Neuronal stem cell (in vitro differentiated cells): Measurements from ENCODE around the gene MAGI1.

Experiments
- DNase-seq: peaks from one replicate; pipeline ENCODE4 v3.0.0-alpha.2; 2013; ENCODE audit warnings: low spot score
- H2AFZ ChIP-seq: one replicate; pipeline ENCODE4 v1.6.1; 2013; ENCODE audit warnings: mild to moderate bottlenecking, low read length, inconsistent platforms
- H2AK5ac ChIP-seq: 2 replicates; pipeline ENCODE4 v1.6.1; 2013; ENCODE audit warnings: low read depth, mild to moderate bottlenecking, inconsistent platforms, low read length, moderate library complexity, mixed read lengths
- H2BK120ac ChIP-seq: 2 replicates; pipeline ENCODE4 v1.6.1; 2013; ENCODE audit warnings: low read depth, mild to moderate bottlenecking, inconsistent platforms, low read length, moderate library complexity, mixed read lengths
- H2BK12ac ChIP-seq: one replicate; pipeline ENCODE4 v1.6.1; 2013; ENCODE audit warnings: low read length, inconsistent platforms
- H2BK15ac ChIP-seq: 2 replicates; pipeline ENCODE4 v1.6.1; 2013; ENCODE audit warnings: mild to moderate bottlenecking, low read length, inconsistent platforms, mixed read lengths
- H2BK5ac ChIP-seq: one replicate; pipeline ENCODE4 v1.6.1; 2013; ENCODE audit warnings: inconsistent platforms, mild to moderate bottlenecking, low read length, moderate library complexity
- H3K14ac ChIP-seq: one replicate; pipeline ENCODE4 v1.6.1; 2013; ENCODE audit warnings: low read length, inconsistent platforms
- H3K18ac ChIP-seq: 2 replicates; pipeline ENCODE4 v1.6.1; 2013; ENCODE audit warnings: low read length, inconsistent platforms
- H3K23ac ChIP-seq: 2 replicates; pipeline ENCODE4 v1.6.1; 2013; ENCODE audit warnings: low read depth, mild to moderate bottlenecking, mixed read lengths, low read length, inconsistent platforms; ENCODE audit not compliant: poor library complexity
- H3K27ac ChIP-seq: replicated peaks from 3 replicates; pipeline ENCODE4 v1.5.1; 2013; ENCODE audit warnings: low read length, inconsistent platforms
- H3K27me3 ChIP-seq, 3 experiments: 2 replicates each; pipeline ENCODE4 v1.6.1; 2013; ENCODE audit warnings: low read length in 3 of 3, mild to moderate bottlenecking in 2 of 3, inconsistent platforms in 1 of 3, low read depth in 1 of 3, mixed read lengths in 1 of 3, moderate library complexity in 1 of 3; ENCODE audit not compliant: control insufficient read depth in 3 of 3, insufficient read depth in 3 of 3
- H3K36me3 ChIP-seq, 2 donors: replicated peaks in 1 of 2; 2 replicates each; pipeline ENCODE4 v1.6.1; 2013; ENCODE audit warnings: low read length in 2 of 2; ENCODE audit not compliant: control insufficient read depth in 2 of 2, insufficient read depth in 2 of 2
- H3K4ac ChIP-seq: 2 replicates; pipeline ENCODE4 v1.6.1; 2013; ENCODE audit warnings: inconsistent platforms, mild to moderate bottlenecking, low read length, moderate library complexity
- H3K4me1 ChIP-seq, 2 donors: 1 replicate in 1 of 2; 2 replicates in 1 of 2; pipeline ENCODE4 v1.6.1; 2013; ENCODE audit warnings: low read length in 2 of 2, low read depth in 1 of 2; ENCODE audit not compliant: control insufficient read depth in 2 of 2, insufficient read depth in 1 of 2
- H3K4me2 ChIP-seq: one replicate; pipeline ENCODE4 v1.6.1; 2013; ENCODE audit warnings: mild to moderate bottlenecking, low read length, inconsistent platforms; ENCODE audit not compliant: insufficient read depth, poor library complexity, severe bottlenecking
- H3K4me3 ChIP-seq, 2 donors: 2 replicates each; pipeline ENCODE4 v1.5.1; 2013; ENCODE audit warnings: low read length in 2 of 2, mild to moderate bottlenecking in 2 of 2, inconsistent platforms in 1 of 2, moderate library complexity in 1 of 2
- H3K79me1 ChIP-seq: one replicate; pipeline ENCODE4 v1.6.1; 2013; ENCODE audit warnings: low read depth, mild to moderate bottlenecking, inconsistent platforms, low read length, moderate library complexity
- H3K9ac ChIP-seq: one replicate; pipeline ENCODE4 v1.6.1; 2013; ENCODE audit warnings: mild to moderate bottlenecking, low read depth, low read length, inconsistent platforms; ENCODE audit not compliant: poor library complexity
- H3K9me3 ChIP-seq, 2 donors: replicated peaks in 1 of 2; 2 replicates each; pipeline versions ENCODE3 to v1.6.1; 2013; ENCODE audit warnings: low read length in 2 of 2, mild to moderate bottlenecking in 2 of 2, inconsistent platforms in 1 of 2, low read depth in 1 of 2, mixed read lengths in 1 of 2, moderate library complexity in 1 of 2; ENCODE audit not compliant: control insufficient read depth in 2 of 2, insufficient read depth in 1 of 2
- H4K8ac ChIP-seq: one replicate; pipeline ENCODE4 v1.6.1; 2013; ENCODE audit warnings: low read depth, mild to moderate bottlenecking, inconsistent platforms, low read length, moderate library complexity
- H4K91ac ChIP-seq: one replicate; pipeline ENCODE4 v1.6.1; 2013; ENCODE audit warnings: low read length, low read depth, mild to moderate bottlenecking, inconsistent platforms; ENCODE audit not compliant: poor library complexity
- WGBS, 2 donors: extraction: QIAGEN DNeasy Blood & Tissue Kit; methylation state at CpG; one replicate each; pipeline ENCODE4 v1.1.7; 2013; ENCODE audit warnings: missing lambda C conversion rate in 2 of 2, mixed read lengths in 1 of 2; ENCODE audit not compliant: insufficient read length in 2 of 2, insufficient replicate concordance in 1 of 2; ENCODE audit errors: extremely low coverage in 2 of 2; 5-methylcytosine and 5-hydroxymethylcytosine counted together

Gene MAGI1

GRCh38 chr3:65603631-65604030 is 435.1 kb downstream of the MAGI1 start:
- H3K4me1 ChIP-seq, result peaks cover 8% of the 10 kb centered on the region in 2 donors
- no peak overlapping the region for H3K14ac ChIP-seq
- no peaks in the 10 kb centered on the region for H3K9me3 ChIP-seq
- no peak overlapping the region for H3K27ac ChIP-seq
- H2AK5ac ChIP-seq, result no peak overlapping the region
- no peak overlapping the region for H3K4me3 ChIP-seq
- H2BK12ac ChIP-seq, result no peak overlapping the region
- H4K8ac ChIP-seq, result no peak overlapping the region
- no peaks in the 10 kb centered on the region for H3K27me3 ChIP-seq
- DNase-seq, result no peak
- H3K4me2 ChIP-seq, result no peak overlapping the region
- H2AFZ ChIP-seq, result no peak overlapping the region
- H2BK15ac ChIP-seq, result no peak overlapping the region
- WGBS, 2 donors, result no CpG with 5 or more reads among the region's 4 CpGs
- H3K18ac ChIP-seq, result no peak overlapping the region
- no peak overlapping the region for H4K91ac ChIP-seq
- no peak overlapping the region for H3K4ac ChIP-seq
- no peak overlapping the region for H2BK120ac ChIP-seq
- no peaks in the 10 kb centered on the region for H3K79me1 ChIP-seq
- no peak overlapping the region for H3K9ac ChIP-seq
- no peak overlapping the region for H2BK5ac ChIP-seq
- no peaks in the 10 kb centered on the region for H3K36me3 ChIP-seq
- H3K23ac ChIP-seq, result no peak overlapping the region

- H2AK5ac ChIP-seq, result no peak overlapping the region
- H2BK120ac ChIP-seq, result no peak overlapping the region
- H2BK15ac ChIP-seq, result no peak overlapping the region
Measured at GRCh38 chr3:65600888-65601287, 437.8 kb downstream of the MAGI1 start.

GRCh38 chr3:65597952-65598413 is 440.7 kb downstream of the MAGI1 start:
- H2BK120ac ChIP-seq, result peak overlapping the region; percentile 47
- H2BK15ac ChIP-seq, result peak overlapping the region; percentile 30
- no peak overlapping the region for H4K91ac ChIP-seq
- no peaks in the 10 kb centered on the region for H3K27me3 ChIP-seq
- peak overlapping the region; percentile 99 for H3K27ac ChIP-seq
- peak overlapping the region; percentile 93 for H2AFZ ChIP-seq
- no peak overlapping the region for H2BK12ac ChIP-seq
- H3K4me3 ChIP-seq, result peak overlapping the region; percentile 57 to 78
- H3K14ac ChIP-seq, result no peak overlapping the region
- no peaks in the 10 kb centered on the region for H3K79me1 ChIP-seq
- H3K18ac ChIP-seq, result peak overlapping the region; percentile 95
- H3K4me2 ChIP-seq, result peak overlapping the region; percentile 96
- H3K4ac ChIP-seq, result no peak overlapping the region
- peak overlapping the region; percentile 80 for H3K23ac ChIP-seq
- peak overlapping the region; percentile 100 for H2BK5ac ChIP-seq
- WGBS, 2 donors, result no CpG with 5 or more reads among the region's 20 CpGs
- H3K36me3 ChIP-seq, result no peaks in the 10 kb centered on the region
- peaks cover 17 to 35% of the 10 kb centered on the region in 2 donors for H3K4me1 ChIP-seq
- DNase-seq, result peak; percentile 58
- no peak overlapping the region for H3K9ac ChIP-seq
- no peaks in the 10 kb centered on the region for H3K9me3 ChIP-seq
- H4K8ac ChIP-seq, result no peak overlapping the region
- peak overlapping the region; percentile 54 for H2AK5ac ChIP-seq

More at GRCh38 chr3:65600888-65601287, 437.8 kb downstream of the MAGI1 start:
- DNase-seq, result no peak
- Histone ChIP-seq H3K27ac (no peak overlapping the region), H3K27me3 (no peaks in the 10 kb centered on the region), H3K4me3 (no peak overlapping the region), H3K36me3 (no peaks in the 10 kb centered on the region), H3K9ac (no peak overlapping the region), H2BK12ac (no peak overlapping the region), H2AFZ (no peak overlapping the region), H3K14ac (no peak overlapping the region), H3K18ac (no peak overlapping the region), H3K4me2 (no peak overlapping the region), H3K4ac (no peak overlapping the region), H2BK5ac (no peak overlapping the region), H3K9me3 (no peaks in the 10 kb centered on the region), H3K79me1 (no peaks in the 10 kb centered on the region), H3K4me1 (peaks cover 10 to 11% of the 10 kb centered on the region in 2 donors), H4K91ac (no peak overlapping the region), H4K8ac (no peak overlapping the region), H3K23ac (no peak overlapping the region)
- no CpG with 5 or more reads among the region's 2 CpGs for WGBS, 2 donors

GRCh38 chr3:65597226-65597951 is 441.3 kb downstream of the MAGI1 start:
- peak overlapping the region; percentile 80 for H3K23ac ChIP-seq
- peaks cover 17 to 40% of the 10 kb centered on the region in 2 donors for H3K4me1 ChIP-seq
- H3K4me2 ChIP-seq, result peak overlapping the region; percentile 96
- H3K27ac ChIP-seq, result peak overlapping the region; percentile 99
- no CpG with 5 or more reads among the region's 34 CpGs for whole genome bisulfite sequencing, 2 donors
- no peaks in the 10 kb centered on the region for H3K36me3 ChIP-seq
- peak; percentile 96 for DNase-seq
- peak overlapping the region; percentile 100 for H2BK5ac ChIP-seq
- H2BK12ac ChIP-seq, result no peak overlapping the region
- peak overlapping the region; percentile 30 for H2BK15ac ChIP-seq
- H3K9me3 ChIP-seq, result no peaks in the 10 kb centered on the region
- peak overlapping the region; percentile 57 to 78 for H3K4me3 ChIP-seq
- no peak overlapping the region for H4K8ac ChIP-seq
- H3K27me3 ChIP-seq, result no peaks in the 10 kb centered on the region
- H3K18ac ChIP-seq, result peak overlapping the region; percentile 95
- peak overlapping the region; percentile 47 for H2BK120ac ChIP-seq
- no peak overlapping the region for H3K14ac ChIP-seq
- peak overlapping the region; percentile 54 for H2AK5ac ChIP-seq
- peak overlapping the region; percentile 38 for H3K9ac ChIP-seq
- peak overlapping the region; percentile 93 for H2AFZ ChIP-seq
- H3K4ac ChIP-seq, result no peak overlapping the region
- H4K91ac ChIP-seq, result peak overlapping the region; percentile 87
- H3K79me1 ChIP-seq, result no peaks in the 10 kb centered on the region
